A673 (cell line): ENCODE results near the gene DIP2C.
"Not testable (repeated sequence)": the region's sequence is repeated elsewhere in the genome, so short reads cannot be mapped to it uniquely, and the experiment has no call there.

Source experiments
- EZH2 ChIP-seq: fragments of 200-600 bp; sonication (generic); IDR thresholded peaks from 2 replicates; pipeline ENCODE4 v1.6.1; 2017; ENCODE audit warnings: borderline replicate concordance, low read depth, mild to moderate bottlenecking, mixed read lengths, antibody characterized with exemption, low read length; ENCODE audit not compliant: poor library complexity, severe bottlenecking
- TF ChIP-seq, protein P1 (sequence below): fragments of 300-800, 200-600 bp; sonication (generic); conservative IDR thresholded peaks from 2 replicates; pipeline ENCODE4 v1.5.1; 2017; ENCODE audit warnings: low read depth, mild to moderate bottlenecking, antibody characterized with exemption, low read length, moderate library complexity, mixed read lengths

DNA sequence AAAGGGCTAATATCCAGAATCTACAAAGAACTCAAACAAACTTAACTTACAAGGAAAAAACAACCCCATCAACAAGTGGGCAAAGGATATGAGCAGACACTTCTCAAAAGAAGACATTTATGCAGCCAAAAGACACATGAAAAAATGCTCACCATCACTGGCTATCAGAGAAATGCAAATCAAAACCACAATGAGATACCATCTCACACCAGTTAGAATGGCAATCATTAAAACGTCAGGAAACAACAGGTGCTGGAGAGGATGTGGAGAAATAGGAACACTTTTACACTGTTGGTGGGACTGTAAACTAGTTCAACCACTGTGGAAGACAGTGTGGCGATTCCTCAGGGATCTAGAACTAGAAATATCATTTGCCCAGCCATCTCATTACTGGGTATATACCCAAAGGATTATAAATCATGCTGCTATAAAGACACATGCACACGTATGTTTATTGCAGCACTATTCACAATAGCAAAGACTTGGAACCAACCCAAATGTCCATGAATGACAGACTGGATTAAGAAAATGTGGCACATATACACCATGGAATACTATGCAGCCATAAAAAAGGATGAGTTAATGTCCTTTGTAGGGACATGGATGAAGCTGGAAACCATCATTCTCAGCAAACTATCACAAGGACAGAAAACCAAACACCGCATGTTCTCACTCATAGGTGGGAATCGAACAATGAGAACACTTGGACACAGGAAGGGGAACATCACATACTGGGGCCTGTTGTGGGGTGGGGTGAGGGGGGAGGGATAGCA, 423.5 kb downstream of the DIP2C start:
- TF ChIP-seq, protein P1, sequence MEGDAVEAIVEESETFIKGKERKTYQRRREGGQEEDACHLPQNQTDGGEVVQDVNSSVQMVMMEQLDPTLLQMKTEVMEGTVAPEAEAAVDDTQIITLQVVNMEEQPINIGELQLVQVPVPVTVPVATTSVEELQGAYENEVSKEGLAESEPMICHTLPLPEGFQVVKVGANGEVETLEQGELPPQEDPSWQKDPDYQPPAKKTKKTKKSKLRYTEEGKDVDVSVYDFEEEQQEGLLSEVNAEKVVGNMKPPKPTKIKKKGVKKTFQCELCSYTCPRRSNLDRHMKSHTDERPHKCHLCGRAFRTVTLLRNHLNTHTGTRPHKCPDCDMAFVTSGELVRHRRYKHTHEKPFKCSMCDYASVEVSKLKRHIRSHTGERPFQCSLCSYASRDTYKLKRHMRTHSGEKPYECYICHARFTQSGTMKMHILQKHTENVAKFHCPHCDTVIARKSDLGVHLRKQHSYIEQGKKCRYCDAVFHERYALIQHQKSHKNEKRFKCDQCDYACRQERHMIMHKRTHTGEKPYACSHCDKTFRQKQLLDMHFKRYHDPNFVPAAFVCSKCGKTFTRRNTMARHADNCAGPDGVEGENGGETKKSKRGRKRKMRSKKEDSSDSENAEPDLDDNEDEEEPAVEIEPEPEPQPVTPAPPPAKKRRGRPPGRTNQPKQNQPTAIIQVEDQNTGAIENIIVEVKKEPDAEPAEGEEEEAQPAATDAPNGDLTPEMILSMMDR: not testable (repeated sequence)
- TF ChIP-seq EZH2: not testable (repeated sequence)
